GM12878 (cell line): Measurements from ENCODE around the gene EEF1A1. TPM values are rescaled to one million over a fixed set of nuclear protein-coding genes. Genes with fewer than 3 reads are reported as not detected.

ENCODE experiments used
- ATAC-seq: fragments of 200-7000 bp; cut with Tn5 transposase; 3 replicates; pipeline ENCODE4 v1.9.1; 2020; ENCODE audit warnings: mild to moderate bottlenecking, moderate library complexity
- BruUV-seq: library from RNA; stranded (reverse); fragments of 400-500 nt; replicated peaks from 2 replicates; lab custom pipeline; 2021; lab: Mats Ljungman, UMichigan
- CTCF ChIA-PET: fragments of 300-600 bp; sonication (Branson Sonifier 250); formaldehyde crosslinking; extraction: SDS; loops from one replicate; lab custom pipeline; 2021; ENCODE audit warnings: inconsistent platforms; lab: Yijun Ruan, JAX
- POLR2A ChIA-PET: fragments of 350-600 bp; formaldehyde crosslinking; extraction: SDS; loops from one replicate; lab custom pipeline; 2021; ENCODE audit warnings: inconsistent platforms; lab: Charles Lee
- RAD21 ChIA-PET: fragments of 300-600 bp; sonication (Branson Sonifier 250); formaldehyde crosslinking; loops from one replicate; lab custom pipeline; 2023; ENCODE audit warnings: antibody characterized with exemption; ENCODE audit not compliant: unreplicated experiment; lab: Charles Lee
- SMC1A ChIA-PET: fragments of 300-600 bp; sonication (Branson Sonifier 250); formaldehyde crosslinking; loops from one replicate; lab custom pipeline; 2023; ENCODE audit not compliant: unreplicated experiment, uncharacterized antibody; lab: Charles Lee
- DNase-seq: peaks from one replicate; pipeline ENCODE4 v3.0.0-alpha.2; 2011; ENCODE audit warnings: low read depth, low spot score
- FAIRE-seq: peaks from 3 replicates; lab custom pipeline; 2011; peaks lifted over from hg19 to GRCh38; lab: Jason Lieb, UNC
- H2AFZ ChIP-seq: 2 replicates; pipeline ENCODE4 v1.6.0; 2011; ENCODE audit warnings: low read depth, low read length, control low read depth; ENCODE audit not compliant: control insufficient read depth
- H3K27ac ChIP-seq: 2 replicates; pipeline ENCODE4 v1.5.1; 2011; ENCODE audit warnings: control low read depth; ENCODE audit not compliant: control insufficient read depth, insufficient read depth
- H3K27me3 ChIP-seq, 2 experiments: replicated peaks in 1 of 2; 2 replicates each; pipeline versions ENCODE4 v1.6.0 to v1.6.1; 2011; ENCODE audit warnings: low read length in 1 of 2; ENCODE audit not compliant: control insufficient read depth in 2 of 2, insufficient read depth in 2 of 2
- H3K36me3 ChIP-seq, 2 experiments: 2 replicates each; pipeline ENCODE4 v1.5.1; 2011; ENCODE audit warnings: low read length in 1 of 2; ENCODE audit not compliant: control insufficient read depth in 2 of 2, insufficient read depth in 2 of 2
- H3K4me1 ChIP-seq: 2 replicates; pipeline ENCODE4 v1.6.1; 2011; ENCODE audit warnings: mild to moderate bottlenecking, low read length, moderate library complexity, mixed read lengths; ENCODE audit not compliant: control insufficient read depth, insufficient read depth
- H3K4me2 ChIP-seq: 2 replicates; pipeline ENCODE4 v1.6.0; 2011; ENCODE audit warnings: control low read depth; ENCODE audit not compliant: control insufficient read depth, insufficient read depth
- H3K4me3 ChIP-seq: fragments of 200-600 bp; sonication (generic); 2 replicates; pipeline ENCODE4 v1.5.1; 2016
- H3K79me2 ChIP-seq: 2 replicates; pipeline ENCODE4 v1.6.0; 2011; ENCODE audit warnings: low read length; ENCODE audit not compliant: control insufficient read depth, insufficient read depth
- H3K9ac ChIP-seq: 2 replicates; pipeline ENCODE4 v1.8.0; 2011; ENCODE audit warnings: low read length, control low read depth, mixed read lengths; ENCODE audit not compliant: control insufficient read depth, insufficient read depth
- H3K9me3 ChIP-seq: replicated peaks from 3 replicates; pipeline ENCODE4 v1.5.1; 2011; ENCODE audit warnings: mild to moderate bottlenecking, low read length; ENCODE audit not compliant: control insufficient read depth, insufficient read depth
- H4K20me1 ChIP-seq: 2 replicates; pipeline ENCODE4 v1.6.0; 2011; ENCODE audit not compliant: control insufficient read depth, insufficient read depth
- BCL11A ChIP-seq: IDR thresholded peaks from 2 replicates; pipeline ENCODE4 v1.6.1; 2011; ENCODE audit warnings: low read depth, low read length
- BCL3 ChIP-seq: IDR thresholded peaks from 2 replicates; pipeline ENCODE4 v1.6.1; 2011; ENCODE audit warnings: borderline replicate concordance, low read depth, mild to moderate bottlenecking, moderate library complexity, low read length; ENCODE audit not compliant: insufficient read depth, poor library complexity, severe bottlenecking
- CBFB ChIP-seq: IDR thresholded peaks from 2 replicates; pipeline ENCODE4 v1.6.1; 2016; ENCODE audit warnings: antibody characterized with exemption, low read depth
- HCFC1 ChIP-seq: fragments of 150-350 bp; IDR thresholded peaks from 2 replicates; pipeline ENCODE4 v1.6.1; 2014; ENCODE audit warnings: low read length
- IKZF1 ChIP-seq: fragments of 450-650 bp; conservative IDR thresholded peaks from 2 replicates; pipeline ENCODE4 v1.6.1; 2017; ENCODE audit warnings: antibody characterized with exemption, mild to moderate bottlenecking
- MEF2A ChIP-seq: IDR thresholded peaks from 2 replicates; pipeline ENCODE4 v1.6.1; 2011; ENCODE audit warnings: low read depth, mild to moderate bottlenecking, low read length, moderate library complexity; ENCODE audit not compliant: insufficient read depth
- NKRF ChIP-seq: fragments of 450-650 bp; conservative IDR thresholded peaks from 2 replicates; pipeline ENCODE4 v1.6.1; 2017; ENCODE audit warnings: mild to moderate bottlenecking, moderate library complexity
- SIN3A ChIP-seq: IDR thresholded peaks from 2 replicates; pipeline ENCODE4 v1.6.1; 2012; ENCODE audit warnings: low read depth, low read length, improper control_type of control experiment
- TCF12 ChIP-seq: IDR thresholded peaks from 2 replicates; pipeline ENCODE4 v1.6.1; 2011; ENCODE audit warnings: low read depth, mild to moderate bottlenecking, low read length
- WGBS: methylation state at CpG from one replicate; pipeline ENCODE4 v1.1.6; 2016; ENCODE audit warnings: low lambda C conversion rate; ENCODE audit not compliant: insufficient replicate concordance, insufficient coverage; ENCODE audit errors: missing lambda C conversion rate; 5-methylcytosine and 5-hydroxymethylcytosine counted together
- in situ Hi-C: fragments of 300-500 bp; cut with MboI; formaldehyde crosslinking; loops from 9 replicates; pipeline ENCODE4 v1.14.3; 2018; ENCODE audit warnings: mixed read lengths
- intact Hi-C: fragments of 100-400 bp; cut with micrococcal nuclease; formaldehyde crosslinking; loops from one replicate; pipeline ENCODE4 v1.14.2; 2022; ENCODE audit not compliant: unreplicated experiment
- polyA plus RNA-seq, 11 experiments: library from polyadenylated mRNA; depleted of rRNA in 4 of 11; unstranded in 6 of 11; stranded (reverse) in 5 of 11; fragments of >200 nt; fragmentation: Nextera tagmentation in 4 of 11; fragmentation: Illumina TruSeq in 1 of 11; extraction: Ambion mirVana in 4 of 11; extraction: Trizol in 1 of 11; gene quantifications; 1 replicate in 1 of 11; 2 replicates in 10 of 11; pipeline versions ENCODE4 v1.2.1 to v1.2.3, GENCODE V29; 2011 to 2016; ENCODE audit warnings: inconsistent platforms in 2 of 11, missing spikeins in 2 of 11, low read depth in 1 of 11
- total RNA-seq, 4 experiments: library from RNA; depleted of rRNA in 3 of 4; stranded (reverse); fragments of >200 nt in 3 of 4; fragmentation: Illumina TruSeq in 1 of 4; extraction: Trizol in 1 of 4; gene quantifications; 2 replicates each; pipeline versions ENCODE4 v1.2.1 to v1.2.3, GENCODE V29; 2013 to 2021
- TF ChIP-seq, protein P1 (sequence below): fragments of 450-650 bp; IDR thresholded peaks from 2 replicates; pipeline ENCODE4 v1.6.1; 2017; ENCODE audit warnings: mild to moderate bottlenecking, moderate library complexity

EEF1A1 gene
- total and polyA plus RNA-seq, 10 of the 15 experiments (the other 5 are each of a cell fraction or from before 2014, with no cell fraction given), result 4,214 to 18,090 (median 14,132) TPM

GRCh38 chr6:73523434-73524123 is 2.7 kb upstream of the EEF1A1 start (continued):
- TF ChIP-seq BCL11A (peak; percentile 38; the same call in 1 of the 2 replicates), MEF2A (peak; percentile 8; the same call in 1 of the 2 replicates)
- TF ChIP-seq, protein P1, sequence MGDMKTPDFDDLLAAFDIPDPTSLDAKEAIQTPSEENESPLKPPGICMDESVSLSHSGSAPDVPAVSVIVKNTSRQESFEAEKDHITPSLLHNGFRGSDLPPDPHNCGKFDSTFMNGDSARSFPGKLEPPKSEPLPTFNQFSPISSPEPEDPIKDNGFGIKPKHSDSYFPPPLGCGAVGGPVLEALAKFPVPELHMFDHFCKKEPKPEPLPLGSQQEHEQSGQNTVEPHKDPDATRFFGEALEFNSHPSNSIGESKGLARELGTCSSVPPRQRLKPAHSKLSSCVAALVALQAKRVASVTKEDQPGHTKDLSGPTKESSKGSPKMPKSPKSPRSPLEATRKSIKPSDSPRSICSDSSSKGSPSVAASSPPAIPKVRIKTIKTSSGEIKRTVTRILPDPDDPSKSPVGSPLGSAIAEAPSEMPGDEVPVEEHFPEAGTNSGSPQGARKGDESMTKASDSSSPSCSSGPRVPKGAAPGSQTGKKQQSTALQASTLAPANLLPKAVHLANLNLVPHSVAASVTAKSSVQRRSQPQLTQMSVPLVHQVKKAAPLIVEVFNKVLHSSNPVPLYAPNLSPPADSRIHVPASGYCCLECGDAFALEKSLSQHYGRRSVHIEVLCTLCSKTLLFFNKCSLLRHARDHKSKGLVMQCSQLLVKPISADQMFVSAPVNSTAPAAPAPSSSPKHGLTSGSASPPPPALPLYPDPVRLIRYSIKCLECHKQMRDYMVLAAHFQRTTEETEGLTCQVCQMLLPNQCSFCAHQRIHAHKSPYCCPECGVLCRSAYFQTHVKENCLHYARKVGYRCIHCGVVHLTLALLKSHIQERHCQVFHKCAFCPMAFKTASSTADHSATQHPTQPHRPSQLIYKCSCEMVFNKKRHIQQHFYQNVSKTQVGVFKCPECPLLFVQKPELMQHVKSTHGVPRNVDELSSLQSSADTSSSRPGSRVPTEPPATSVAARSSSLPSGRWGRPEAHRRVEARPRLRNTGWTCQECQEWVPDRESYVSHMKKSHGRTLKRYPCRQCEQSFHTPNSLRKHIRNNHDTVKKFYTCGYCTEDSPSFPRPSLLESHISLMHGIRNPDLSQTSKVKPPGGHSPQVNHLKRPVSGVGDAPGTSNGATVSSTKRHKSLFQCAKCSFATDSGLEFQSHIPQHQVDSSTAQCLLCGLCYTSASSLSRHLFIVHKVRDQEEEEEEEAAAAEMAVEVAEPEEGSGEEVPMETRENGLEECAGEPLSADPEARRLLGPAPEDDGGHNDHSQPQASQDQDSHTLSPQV, result peak; percentile 22; the same call in 1 of the 2 replicates
- TF ChIP-seq, all 136 proteins: peak for 53

DNA sequence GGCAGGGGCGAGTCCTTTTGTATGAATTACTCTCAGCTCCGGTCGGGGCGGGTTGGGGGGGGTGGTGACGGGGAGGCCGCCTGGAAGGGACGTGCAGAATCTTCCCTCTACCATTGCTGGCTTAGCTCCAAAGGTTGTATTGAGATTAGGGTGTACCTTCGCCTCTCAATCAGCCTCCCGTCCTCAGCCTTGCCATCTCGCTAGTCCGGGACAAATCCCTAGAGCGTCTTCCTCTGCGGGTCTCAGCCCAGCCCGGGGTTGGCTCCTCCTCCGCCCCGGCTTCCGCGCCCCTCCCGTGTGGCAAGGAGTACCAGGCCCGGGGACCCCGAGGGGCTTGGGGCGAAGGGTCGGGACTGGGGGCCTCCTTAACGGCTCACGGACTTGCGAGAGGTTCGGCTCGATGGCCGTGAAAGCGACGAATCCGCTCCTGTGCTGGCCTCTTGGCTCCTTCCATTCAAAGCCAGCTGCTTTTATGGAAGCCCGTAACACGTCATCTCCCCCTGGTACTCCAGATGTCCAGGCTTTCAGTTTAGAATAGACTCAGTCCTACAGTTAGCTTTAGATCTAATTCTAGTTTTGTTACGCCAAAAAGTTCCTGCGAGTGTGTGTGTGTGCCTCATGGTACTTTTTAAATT is 636 bp upstream of the EEF1A1 start:
- in situ Hi-C loops (loop anchor here (5.0 to 25.0 kb wide), 2 partner anchors 91 to 131 kb away; partner anchors contain the start of gene SLC17A5), intact Hi-C loops (loop anchor here (2.0 to 5.0 kb wide), 2 partner anchors 49 to 1761 kb away; partner anchors contain the start of gene TMEM30A)
- SMC1A ChIA-PET, result interaction anchor here (0.8 to 5.6 kb wide), 23 partner anchors 8 to 131 kb away, joined by 3 to 43 read pairs (median 5); partner anchors contain the start of genes CGAS and MTO1
- peaks cover 8% of the 10 kb centered on the region for H3K4me1 ChIP-seq
- peak overlapping the region; percentile 41 for H2AFZ ChIP-seq
- peaks cover 3% of the 10 kb centered on the region; the same call in 1 of the 2 replicates for H4K20me1 ChIP-seq
- TSS peak; percentile 84 for BruUV-seq
- peaks cover 63% of the 10 kb centered on the region for H3K79me2 ChIP-seq
- WGBS, result under 1% methylated on average over 36 of the region's 36 CpGs
- FAIRE-seq (no peak), DNase-seq (no peak), ATAC-seq (peak; percentile 47)
- RAD21 ChIA-PET, result interaction anchor here (0.6 to 5.7 kb wide), 17 partner anchors 8 to 131 kb away, joined by 3 to 49 read pairs (median 8); partner anchors contain the start of genes CGAS and MTO1
- CTCF ChIA-PET, result interaction anchor here (0.7 to 3.6 kb wide), 17 partner anchors 8 to 155 kb away, joined by 3 to 16 read pairs (median 6); no protein-coding TSS in a partner anchor
- peak overlapping the region; percentile 100 for H3K27ac ChIP-seq
- H3K4me2 ChIP-seq, result peak overlapping the region; percentile 79
- H3K36me3 ChIP-seq, result peaks cover 3 to 9% of the 10 kb centered on the region in 2 experiments
- peak overlapping the region; percentile 79 for H3K9ac ChIP-seq
- no peaks in the 10 kb centered on the region for H3K9me3 ChIP-seq
- no peaks in the 10 kb centered on the region for H3K27me3 ChIP-seq
- POLR2A ChIA-PET, result interaction anchor here (0.6 to 6.8 kb wide), 21 partner anchors 9 to 1761 kb away, joined by 3 to 55 read pairs (median 13); partner anchors contain the start of genes CGAS, MTO1 and SLC17A5
- H3K4me3 ChIP-seq, result peak overlapping the region; percentile 83
- TF ChIP-seq HCFC1 (no peak), SIN3A (0 out of 2 replicates have a peak, but pooled peaks have one; percentile 62), IKZF1 (peak; percentile 46; the same call in 1 of the 2 replicates), BCL3 (no peak), TCF12 (no peak; the same call in 1 of the 2 replicates), NKRF (peak; percentile 57; the same call in 1 of the 2 replicates), CBFB (no peak)
